GM21515 (cell line): ENCODE data around the gene FAIM2.

Experiments used
- ATAC-seq: cut with Tn5 transposase; IDR thresholded peaks from one replicate; pipeline ENCODE4 v1.9.1; 2021; ENCODE audit not compliant: unreplicated experiment

Gene FAIM2

DNA sequence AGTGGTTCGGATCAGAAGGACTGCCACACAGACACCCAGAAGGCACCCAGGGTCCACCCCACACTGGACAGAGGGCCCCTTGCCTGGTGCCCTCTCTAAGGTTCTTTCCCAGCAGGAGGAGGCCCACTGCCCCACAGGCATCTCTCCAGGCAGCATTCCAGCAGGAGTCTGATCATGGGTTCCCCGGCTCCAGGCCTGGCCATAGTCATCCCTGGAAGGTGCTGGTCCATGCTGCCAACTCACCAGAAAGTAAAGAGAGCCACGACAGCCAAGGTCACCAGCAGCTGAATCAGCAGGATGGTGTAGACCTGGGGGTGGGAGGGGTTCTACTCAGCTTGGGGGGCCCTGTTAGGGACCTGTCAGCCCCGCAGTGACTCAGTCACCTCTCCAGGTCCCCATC, 6.4 kb downstream of the FAIM2 start:
- no peak for ATAC-seq

DNA sequence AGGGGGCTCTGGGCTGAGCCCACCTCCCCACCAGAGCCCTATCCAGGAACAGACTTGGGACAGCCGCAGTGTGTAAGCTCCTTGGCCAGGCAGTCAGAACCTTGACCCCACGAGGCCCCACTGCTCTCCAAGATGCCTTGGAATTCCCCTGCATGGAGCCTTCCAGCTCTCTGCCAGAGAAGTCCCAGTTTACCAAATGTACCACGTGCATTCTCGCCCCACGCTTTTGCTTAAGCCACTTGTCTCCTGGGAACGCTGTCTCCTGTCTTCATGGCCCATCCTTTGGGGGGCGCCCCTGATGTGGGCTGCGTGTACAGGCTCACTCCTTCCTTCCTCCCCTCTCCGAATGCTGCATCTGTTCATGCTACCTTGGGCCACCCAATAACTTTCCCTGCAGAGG, 7.9 kb downstream of the FAIM2 start:
- ATAC-seq, result no peak

DNA sequence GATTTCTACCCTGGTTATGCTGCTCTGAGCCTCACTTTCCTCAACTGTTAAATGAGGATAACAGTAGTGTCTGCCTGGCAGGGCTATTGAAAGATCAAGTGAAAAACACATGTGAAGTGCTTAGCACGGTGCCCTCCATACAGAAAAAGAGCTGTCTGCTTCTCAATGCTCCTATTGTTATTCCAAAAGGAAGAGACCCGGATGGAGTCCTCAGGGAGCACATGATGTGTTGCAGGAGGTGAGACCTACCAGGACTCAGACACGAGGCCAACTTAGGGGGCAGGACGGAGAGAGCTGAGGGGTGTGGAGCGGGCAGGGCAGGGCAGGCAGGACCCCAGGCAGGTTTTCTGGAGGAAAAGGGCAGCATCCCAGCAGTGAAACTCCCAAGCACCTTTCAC, 8.9 kb downstream of the FAIM2 start:
- no peak for ATAC-seq

DNA sequence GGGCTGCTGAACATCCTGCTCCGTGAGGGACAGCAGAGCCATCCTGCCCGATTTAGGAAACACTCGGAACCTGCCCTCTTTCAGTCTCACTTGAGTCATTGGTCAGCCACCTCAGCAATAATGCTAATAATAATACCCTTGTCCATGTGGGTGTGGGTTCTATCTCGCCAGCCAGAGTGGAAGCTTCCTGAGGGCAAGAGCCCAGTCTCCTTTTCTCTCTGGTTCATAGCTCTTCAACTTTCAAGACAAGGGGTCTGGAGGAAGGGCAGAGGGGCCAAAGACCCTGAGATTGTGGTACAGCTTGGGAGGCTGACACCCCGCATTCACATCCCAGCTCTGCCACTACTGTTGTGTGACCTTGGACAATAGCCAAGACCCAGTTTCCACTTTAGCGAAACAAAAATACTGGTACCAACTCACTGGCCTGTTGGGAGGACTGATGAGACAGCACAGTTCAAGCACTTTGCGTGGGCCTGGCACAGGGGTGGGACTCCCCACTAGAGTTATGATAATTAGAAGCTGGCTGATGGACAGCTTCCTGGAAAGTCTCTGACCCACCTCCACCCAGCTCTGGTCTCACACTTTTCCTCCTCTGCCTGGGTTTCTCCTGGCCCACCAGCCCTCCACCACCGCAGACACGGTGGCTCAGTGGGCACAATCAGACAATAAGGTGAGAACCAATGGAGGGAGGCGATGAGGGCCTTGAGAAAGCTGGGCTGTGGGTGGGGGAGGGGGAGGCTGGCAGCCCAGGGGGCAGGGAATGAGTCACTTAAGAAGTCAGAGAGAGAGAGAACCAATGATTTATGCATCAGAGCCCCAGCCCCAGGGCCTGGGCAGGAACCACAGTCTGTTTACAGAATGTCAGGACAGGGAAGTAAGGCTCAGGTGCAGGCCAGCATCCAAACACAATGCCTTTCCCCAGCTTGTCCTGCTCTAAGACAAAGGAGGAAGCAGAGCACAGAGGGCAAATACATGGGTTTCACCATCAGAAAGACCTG, 9.6 kb downstream of the FAIM2 start:
- no peak for ATAC-seq

DNA sequence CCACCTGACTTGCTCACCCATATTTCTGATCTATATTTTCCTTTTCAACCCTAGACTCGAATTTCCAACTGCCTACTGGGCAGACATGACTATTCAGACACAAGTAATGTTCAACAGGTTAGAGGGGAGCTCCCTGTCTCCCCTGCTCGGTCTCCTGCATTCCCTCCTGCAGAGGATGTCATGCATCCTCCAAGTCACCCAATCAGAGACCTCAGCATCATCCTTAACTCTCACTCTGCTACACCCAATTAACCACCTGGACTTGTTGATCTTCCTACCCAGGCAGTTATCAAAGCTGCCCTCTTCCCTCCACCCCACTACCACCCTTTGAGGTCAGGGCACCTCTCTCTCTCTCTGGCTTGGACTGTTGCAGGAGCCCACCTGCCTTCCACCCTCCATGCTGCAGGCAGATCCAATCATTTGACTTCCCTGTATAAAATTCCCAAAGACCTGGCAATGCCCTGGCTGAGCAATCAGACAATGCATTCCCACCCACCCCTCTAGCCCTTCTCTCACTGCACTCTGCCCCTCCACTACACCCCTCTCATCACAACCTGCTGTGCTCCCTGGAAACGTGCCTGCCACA, 10.9 kb downstream of the FAIM2 start:
- no peak for ATAC-seq

DNA sequence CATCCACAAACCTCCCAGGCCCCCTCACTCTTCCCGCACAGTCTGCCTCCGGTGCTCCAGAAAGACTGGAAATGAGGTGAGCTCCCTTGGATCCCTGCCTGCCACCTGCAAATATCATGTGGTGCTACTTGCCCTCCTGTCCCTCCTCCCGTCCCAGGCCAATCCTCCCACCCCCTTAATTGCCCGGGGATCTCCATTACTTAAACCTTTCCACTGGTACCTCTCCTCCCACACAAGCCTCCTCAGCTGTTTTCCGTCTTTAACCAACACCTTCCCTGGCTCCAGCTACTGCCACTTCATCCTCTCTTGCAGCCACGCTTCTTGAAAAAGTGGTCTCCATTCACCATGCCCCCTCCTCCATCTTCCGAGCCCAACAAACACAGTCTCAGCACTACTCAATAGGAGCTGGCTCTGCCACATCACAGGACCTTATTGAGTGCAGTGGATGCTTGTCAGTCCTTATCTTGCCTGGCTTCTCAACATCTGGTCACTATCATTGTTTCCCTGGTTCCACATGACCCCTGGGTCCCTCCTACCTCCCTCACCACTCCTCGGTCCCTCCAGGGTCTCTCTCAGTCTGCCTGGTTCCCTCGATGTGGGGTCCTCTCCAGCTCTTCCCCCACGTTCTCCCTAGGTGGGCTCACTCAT, 11.5 kb downstream of the FAIM2 start:
- no peak for ATAC-seq

DNA sequence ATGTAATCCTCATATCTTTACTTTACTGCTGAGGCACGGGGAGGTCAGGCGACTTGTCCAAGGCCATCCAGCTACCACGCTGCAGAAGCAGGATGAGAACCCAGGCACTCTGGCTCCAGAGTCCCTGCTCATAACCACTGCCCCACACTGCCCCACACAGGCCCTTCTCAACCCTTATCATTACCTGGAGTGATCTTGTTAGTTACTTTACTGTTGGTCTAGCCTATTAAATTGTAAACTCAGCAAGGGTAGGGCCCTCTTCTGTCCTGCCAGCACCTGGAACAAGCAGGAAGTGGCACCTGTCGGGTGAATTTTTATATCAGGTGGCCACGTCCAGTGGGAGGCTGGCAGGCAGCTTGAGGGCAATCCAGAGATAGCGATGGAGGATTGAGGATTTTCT, 12.2 kb downstream of the FAIM2 start:
- ATAC-seq, result no peak

DNA sequence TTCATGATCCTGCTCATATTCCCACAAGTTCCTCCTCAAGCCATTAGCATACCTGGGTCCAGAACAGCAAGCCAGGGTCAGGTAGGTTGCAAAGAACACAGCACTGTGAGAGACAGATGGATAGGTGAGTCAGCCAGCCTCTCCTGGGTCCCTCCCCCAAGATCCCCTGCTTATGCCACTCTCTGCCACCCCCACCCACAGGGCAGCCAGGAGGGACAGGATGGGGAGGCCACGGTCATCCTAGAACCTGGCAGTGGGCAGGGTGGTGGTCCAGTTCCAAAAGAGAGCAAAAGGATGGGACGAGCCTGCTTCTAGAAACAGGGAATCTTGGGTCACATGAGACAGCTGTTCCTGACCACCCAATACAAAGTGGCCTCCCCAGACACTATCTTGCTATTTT, 12.7 kb downstream of the FAIM2 start:
- ATAC-seq, result no peak

DNA sequence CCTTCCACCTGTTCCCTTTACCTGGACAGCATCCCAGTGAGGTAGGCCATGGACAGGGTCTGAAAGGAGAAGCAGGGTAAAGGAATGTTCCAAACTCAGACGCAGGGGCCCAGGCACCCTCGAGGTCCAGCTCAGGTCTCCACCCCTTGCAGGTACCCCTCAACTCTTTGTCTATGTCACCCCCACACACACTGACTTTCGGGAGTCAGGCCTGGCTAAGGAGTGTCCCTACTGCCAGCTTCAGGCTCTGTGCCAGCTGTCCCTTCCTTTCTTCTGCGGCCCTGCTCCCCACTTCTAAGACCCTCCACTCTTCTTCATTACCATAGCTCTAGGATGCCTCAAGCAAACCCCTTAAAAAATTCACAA, 13.6 kb downstream of the FAIM2 start:
- no peak for ATAC-seq

DNA sequence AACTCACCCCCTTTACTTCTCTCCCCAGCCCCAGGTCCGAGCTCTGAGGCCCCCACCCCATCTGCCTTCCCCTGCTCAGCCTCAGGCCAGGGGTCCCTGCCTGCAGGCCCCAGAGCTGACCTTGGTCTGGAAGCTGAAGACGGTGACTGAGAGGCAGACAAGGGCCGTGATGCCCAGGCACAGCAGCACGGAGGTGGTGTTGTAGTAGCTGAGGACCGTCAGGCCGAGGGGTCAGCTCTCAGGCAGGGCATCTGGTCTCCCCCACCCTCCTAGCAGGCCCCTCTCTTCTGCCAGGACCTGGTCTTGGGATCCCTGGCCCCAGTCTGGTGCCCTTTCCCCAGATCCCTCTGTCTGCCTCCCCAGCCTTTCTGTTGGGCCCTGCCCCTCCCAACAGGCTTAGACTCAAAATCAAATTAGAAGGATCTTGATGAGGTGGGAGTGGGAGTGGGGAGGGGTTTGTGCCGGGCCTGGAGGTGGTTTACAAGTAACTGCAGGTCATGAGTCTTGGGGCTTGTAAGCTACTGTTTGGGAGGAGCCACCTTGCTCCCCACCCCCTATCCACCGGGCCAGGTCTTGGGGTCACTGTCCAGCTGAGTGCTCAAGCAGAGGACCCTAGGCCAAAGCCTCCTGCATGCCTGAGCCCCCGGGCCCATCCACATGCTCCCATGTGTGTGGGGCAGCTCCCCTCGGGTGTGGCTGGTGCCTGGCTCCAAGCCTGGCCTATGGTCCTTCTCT, 14.2 kb downstream of the FAIM2 start:
- ATAC-seq, result no peak

DNA sequence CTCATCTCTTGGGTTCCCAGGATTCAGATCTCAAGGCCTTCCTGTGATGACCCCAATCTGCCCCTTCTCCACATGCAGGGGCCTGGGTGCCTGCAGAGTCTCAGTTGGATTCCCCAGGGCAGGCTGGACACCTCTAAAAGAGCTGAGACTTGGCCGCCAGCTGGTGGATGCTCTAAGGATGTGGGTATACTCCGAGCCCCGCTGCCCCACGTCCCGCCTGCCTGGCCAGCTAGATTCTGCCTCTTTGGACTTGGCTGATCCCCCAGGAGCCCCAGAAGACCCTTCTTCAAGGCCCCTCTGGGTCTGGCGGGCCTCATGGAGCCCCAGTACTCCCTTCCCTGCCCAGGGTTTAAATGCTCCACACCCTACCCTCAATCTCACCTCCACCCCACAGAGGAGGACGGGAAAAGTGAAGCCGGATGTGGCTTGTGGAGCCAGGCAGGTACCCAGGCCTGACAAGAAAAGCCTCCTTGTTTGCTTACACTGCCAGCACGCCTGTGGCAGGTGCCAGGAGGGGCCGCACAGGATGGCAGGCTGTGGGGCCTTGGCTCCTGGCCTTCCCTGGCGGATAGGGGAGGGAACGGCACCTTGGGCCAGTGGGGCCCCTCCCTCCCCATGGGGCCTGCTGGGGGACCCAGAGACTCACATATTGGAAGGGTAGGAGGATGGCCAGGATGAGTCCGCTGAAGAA, 15.1 kb downstream of the FAIM2 start:
- ATAC-seq, result no peak

DNA sequence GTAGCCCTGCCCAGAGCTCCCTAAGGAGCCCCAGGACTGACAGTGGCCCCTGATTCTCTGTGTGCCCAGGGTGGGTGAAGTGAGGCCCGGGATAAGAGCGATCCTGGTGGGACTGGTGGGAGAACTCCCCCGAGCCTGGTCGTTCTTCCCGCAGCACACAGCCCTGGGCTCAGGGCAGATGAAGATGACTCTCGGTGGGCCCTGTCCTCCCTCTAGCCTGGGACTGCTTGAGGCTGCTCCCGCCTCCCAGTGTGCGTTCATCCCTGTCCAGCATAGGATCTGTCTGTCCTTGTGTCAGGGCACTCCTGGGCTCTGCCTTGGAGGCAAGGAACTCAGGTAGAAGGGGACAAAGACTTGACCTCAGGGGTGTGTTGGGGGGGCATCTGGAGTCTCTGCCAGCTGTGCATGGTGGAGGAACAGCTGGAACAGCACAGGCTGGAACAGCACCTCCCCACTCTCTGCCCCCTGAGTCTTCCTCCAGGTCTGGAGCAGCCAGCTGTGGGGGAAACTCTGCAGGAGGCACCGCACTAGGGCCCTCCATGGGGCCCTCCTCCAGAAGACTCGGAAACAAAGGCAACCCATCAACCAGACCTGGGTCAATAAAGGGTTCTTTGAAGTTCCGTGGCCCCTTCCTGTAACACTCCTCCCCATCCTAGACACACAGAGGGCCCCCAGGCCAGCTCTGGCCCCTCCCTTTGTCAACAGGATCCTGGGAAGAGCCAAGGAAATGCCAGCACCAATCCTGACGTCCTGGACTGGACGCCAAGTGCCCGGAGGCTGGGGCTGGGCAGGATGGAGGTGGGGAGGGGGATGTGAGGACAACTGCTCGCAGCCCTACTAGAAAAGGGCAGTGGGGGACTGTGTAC, 15.9 kb downstream of the FAIM2 start:
- ATAC-seq, result no peak

DNA sequence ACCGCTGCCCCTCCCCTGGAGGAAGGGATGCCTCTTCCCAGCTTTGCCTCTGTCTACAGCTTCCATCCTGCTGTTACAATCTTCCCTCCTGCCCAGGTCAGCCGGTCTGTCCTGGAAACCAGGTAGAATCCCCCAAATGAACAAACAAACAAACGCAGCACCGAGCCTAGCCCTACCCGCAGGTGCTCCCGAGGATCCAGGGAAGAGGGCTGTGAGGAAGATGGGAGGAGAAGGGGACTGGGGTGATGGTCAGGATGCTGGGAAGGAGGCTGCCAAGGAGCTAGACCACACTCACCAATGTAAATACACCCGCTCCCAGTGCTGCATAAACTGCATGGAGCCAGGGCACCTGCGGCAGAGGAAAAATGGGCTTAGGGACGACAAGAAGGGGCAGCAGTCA, 16.6 kb downstream of the FAIM2 start:
- no peak for ATAC-seq

DNA sequence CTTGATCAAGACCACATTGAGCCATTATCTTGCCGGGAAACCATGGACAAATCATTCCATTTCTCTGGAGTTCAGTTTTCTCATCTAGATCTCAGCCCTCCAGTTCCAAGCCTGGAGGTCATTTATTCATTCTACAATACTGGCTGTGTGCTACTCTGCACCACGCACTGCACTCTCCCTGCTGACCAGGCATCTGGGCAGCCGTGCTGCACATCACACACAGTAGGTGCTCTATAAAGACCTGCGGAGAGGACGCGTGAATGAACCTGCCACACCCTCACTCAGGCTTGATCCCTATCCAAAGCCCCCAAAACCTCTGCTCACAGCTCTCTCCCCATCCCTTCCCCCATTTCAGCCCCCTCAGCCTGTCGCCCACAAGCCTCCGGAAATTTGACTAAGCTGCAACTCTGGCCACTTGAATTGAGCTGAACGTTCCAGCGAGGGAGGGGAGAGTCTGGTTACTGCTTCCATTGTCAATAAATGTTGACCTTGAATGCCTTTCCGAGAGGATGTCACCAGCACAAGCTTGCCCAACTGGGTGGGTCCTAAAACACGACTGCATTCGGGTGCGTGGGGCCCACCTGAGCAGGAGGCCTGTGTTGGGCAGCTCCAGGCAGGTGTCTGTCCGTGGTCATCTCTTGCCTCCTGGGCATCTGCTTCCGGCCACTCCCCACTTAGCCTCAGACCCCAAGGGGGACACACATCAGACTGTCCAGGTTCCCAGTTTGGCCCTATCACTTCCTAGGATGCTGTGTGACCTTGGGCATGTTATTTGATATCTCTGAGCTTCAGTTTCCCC, 17.8 kb downstream of the FAIM2 start:
- ATAC-seq, result no peak

DNA sequence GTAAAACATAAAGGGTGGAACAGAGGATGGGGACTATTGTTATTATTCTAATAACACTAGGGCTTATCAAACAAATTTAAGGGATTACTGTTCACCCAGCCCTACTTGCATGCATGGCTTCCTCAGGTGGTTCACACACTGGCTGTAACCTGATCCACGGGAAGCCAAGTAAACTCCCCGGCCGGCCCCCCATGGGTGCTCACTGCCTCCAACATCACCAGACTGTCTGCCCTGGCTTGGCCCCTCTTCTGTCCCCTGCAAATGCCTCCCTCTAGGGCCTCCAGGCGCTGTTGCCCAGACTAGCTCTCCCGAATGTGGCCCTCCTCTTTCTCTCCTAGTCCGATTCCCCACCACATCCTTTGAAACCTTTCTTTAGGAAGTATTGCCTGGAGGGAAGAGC, 18.6 kb downstream of the FAIM2 start:
- ATAC-seq, result no peak

DNA sequence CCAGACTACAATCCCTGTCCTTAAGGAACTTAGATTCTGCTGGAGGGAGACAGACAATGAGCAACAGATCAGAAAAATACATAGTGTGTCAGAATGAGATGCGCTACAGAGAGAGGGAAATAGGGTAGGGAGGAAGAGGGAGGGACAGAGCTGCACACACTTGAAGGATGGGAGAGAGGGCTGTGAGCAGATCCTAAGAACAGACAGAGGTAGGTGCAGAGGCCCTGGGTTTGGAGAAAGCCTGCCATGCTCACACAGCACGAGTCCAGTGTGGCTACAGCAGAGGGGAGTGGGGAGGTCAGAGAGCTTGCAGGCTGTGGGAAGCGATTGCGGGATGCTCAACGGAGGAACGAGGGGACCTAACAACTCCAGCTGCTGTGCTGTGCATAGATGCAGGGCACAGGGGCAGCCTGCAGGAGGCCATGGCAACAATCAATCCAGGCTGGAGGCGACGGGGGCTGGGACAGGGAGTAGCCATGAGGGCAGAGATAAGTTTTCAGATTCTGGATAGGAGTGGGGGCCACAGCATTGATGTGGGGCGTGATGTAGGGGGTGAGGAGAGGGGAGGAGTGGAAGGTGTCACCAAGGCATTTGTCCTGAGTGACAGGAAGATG, 20.7 kb downstream of the FAIM2 start:
- no peak for ATAC-seq

DNA sequence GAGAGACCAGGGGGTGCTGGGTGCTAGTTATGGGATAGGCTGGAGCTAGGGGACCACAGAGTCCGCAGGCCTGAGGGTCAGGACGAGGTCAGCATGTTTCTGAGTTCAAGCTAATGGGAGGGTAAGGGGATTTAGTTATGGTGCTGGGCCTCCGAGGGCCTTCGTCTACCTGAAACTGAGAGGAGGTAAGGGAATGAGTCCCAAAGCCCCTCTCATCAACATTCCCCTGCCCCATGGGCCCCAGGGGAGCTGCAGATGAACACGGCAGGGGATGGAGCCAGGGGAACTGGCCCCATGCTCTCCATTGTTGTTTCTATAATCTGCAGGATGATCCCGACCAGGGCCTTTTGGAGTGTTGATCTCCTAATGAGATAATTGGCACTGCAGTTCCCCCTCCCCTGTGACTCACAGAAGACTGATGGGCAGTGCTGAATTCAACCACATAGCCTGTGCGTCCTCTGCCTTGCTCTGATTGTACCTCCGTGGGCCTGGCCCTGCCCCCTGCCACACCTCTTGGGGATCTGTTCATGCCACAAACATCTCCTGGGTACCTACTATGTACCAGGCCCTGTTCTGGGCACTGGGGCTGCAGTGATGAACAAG, 21.4 kb downstream of the FAIM2 start:
- ATAC-seq, result no peak
